Left lobe of liver (tissue), 1 donor: ENCODE data around the gene TDRKH. TPM values are rescaled to one million over a fixed set of nuclear protein-coding genes. Genes with fewer than 3 reads are reported as not detected.

ENCODE experiments used
- total RNA-seq: library from RNA; stranded (reverse); gene quantifications from one replicate; pipeline ENCODE4 v1.2.1, GENCODE V29; 2021
- donor health status: DM: no; HTN: yes; CAD: no.

Gene TDRKH
- total RNA-seq, 1 donor from 2014 or later: 2.2 TPM

Other genes starting within 250 kb of the TDRKH start
- 15.6 TPM for gene SNX27, start 178.4 kb downstream of the TDRKH start, total RNA-seq
- not detected for gene CELF3, start 73.7 kb downstream of the TDRKH start, total RNA-seq
- not detected for gene RIIAD1, start 69.0 kb downstream of the TDRKH start, total RNA-seq
- 26.3 TPM for gene MRPL9, start 27.0 kb downstream of the TDRKH start, total RNA-seq
- 0.15 TPM for gene LINGO4, start 14.9 kb upstream of the TDRKH start, total RNA-seq
- 32.1 TPM for gene RORC, start 41.3 kb upstream of the TDRKH start, total RNA-seq
- gene C2CD4D, start 49.3 kb upstream of the TDRKH start, total RNA-seq: not detected
- gene THEM5, start 63.2 kb upstream of the TDRKH start, total RNA-seq: not detected
- gene THEM4, start 119.0 kb upstream of the TDRKH start, total RNA-seq: 9.3 TPM
- gene S100A10, start 203.4 kb upstream of the TDRKH start, total RNA-seq: 45.0 TPM
- 14.0 TPM for gene S100A11, start 246.5 kb upstream of the TDRKH start, total RNA-seq